H1 (cell line): Measurements from ENCODE around the gene UMODL1. TPM values are rescaled to one million over a fixed set of nuclear protein-coding genes. Genes with fewer than 3 reads are reported as not detected.

ENCODE experiments used
- CTCF ChIA-PET: fragments of 300-600 bp; sonication (Branson Sonifier 250); formaldehyde crosslinking; loops from one replicate; lab custom pipeline; 2021; ENCODE audit not compliant: partially characterized antibody; lab: Charles Lee
- POLR2A ChIA-PET: fragments of 300-600 bp; sonication (Branson Sonifier 250); formaldehyde crosslinking; loops from one replicate; lab custom pipeline; 2021; ENCODE audit warnings: inconsistent platforms; ENCODE audit not compliant: partially characterized antibody; lab: Charles Lee
- DNase-seq, 2 experiments: peaks; one replicate each; pipeline versions ENCODE4 v3.0.0 to v3.0.0-alpha.2; 2010 to 2022; ENCODE audit warnings: low spot score in 2 of 2, low read depth in 1 of 2, mixed read lengths in 1 of 2
- FAIRE-seq: peaks from 2 replicates; lab custom pipeline; 2011; peaks lifted over from hg19 to GRCh38; lab: Jason Lieb, UNC
- H2AFZ ChIP-seq: 2 replicates; pipeline ENCODE4 v1.8.1; 2012; ENCODE audit warnings: low read length, inconsistent platforms
- H2AK5ac ChIP-seq: 2 replicates; pipeline ENCODE4 v1.6.1; 2013; ENCODE audit warnings: low read depth, low read length
- H2BK120ac ChIP-seq: replicated peaks from 2 replicates; pipeline ENCODE3; 2013; ENCODE audit warnings: low read depth, low read length, inconsistent platforms
- H2BK12ac ChIP-seq: 2 replicates; pipeline ENCODE4 v1.6.1; 2013; ENCODE audit warnings: low read depth, low read length
- H2BK15ac ChIP-seq: 2 replicates; pipeline ENCODE4 v1.6.1; 2013; ENCODE audit warnings: low read length
- H2BK20ac ChIP-seq: 2 replicates; pipeline ENCODE4 v1.6.1; 2013; ENCODE audit warnings: low read length
- H2BK5ac ChIP-seq: 2 replicates; pipeline ENCODE4 v1.6.1; 2013; ENCODE audit warnings: low read depth, low read length
- H3K14ac ChIP-seq: 2 replicates; pipeline ENCODE4 v1.6.1; 2013; ENCODE audit warnings: inconsistent platforms; ENCODE audit not compliant: insufficient read length
- H3K18ac ChIP-seq: 2 replicates; pipeline ENCODE4 v1.6.1; 2013; ENCODE audit warnings: low read length; ENCODE audit errors: extremely low read depth
- H3K23ac ChIP-seq: 2 replicates; pipeline ENCODE4 v1.6.1; 2013; ENCODE audit warnings: inconsistent platforms; ENCODE audit not compliant: insufficient read length
- H3K23me2 ChIP-seq: 2 replicates; pipeline ENCODE4 v1.6.1; 2013; ENCODE audit warnings: low read depth, low read length
- H3K27ac ChIP-seq: 2 replicates; pipeline ENCODE4 v1.6.1; 2011; ENCODE audit warnings: low read depth, low read length, inconsistent platforms
- H3K27me3 ChIP-seq, 4 experiments: replicated peaks in 1 of 4; 1 replicate in 1 of 4; 2 replicates in 3 of 4; pipeline versions ENCODE4 v1.6.1 to v1.8.1; 2011 to 2013; ENCODE audit warnings: low read length in 3 of 4, mild to moderate bottlenecking in 3 of 4, inconsistent platforms in 2 of 4, mixed read lengths in 2 of 4, moderate library complexity in 1 of 4; ENCODE audit not compliant: control insufficient read depth in 3 of 4, insufficient read depth in 3 of 4; ENCODE audit errors: extremely low read depth in 1 of 4
- H3K36me3 ChIP-seq, 4 experiments: 2 replicates each; pipeline versions ENCODE4 v1.6.1 to v1.8.1; 2011 to 2013; ENCODE audit warnings: mild to moderate bottlenecking in 4 of 4, low read length in 3 of 4, moderate library complexity in 2 of 4, control low read depth in 1 of 4, inconsistent platforms in 1 of 4; ENCODE audit not compliant: insufficient read depth in 4 of 4, control insufficient read depth in 2 of 4
- H3K4ac ChIP-seq: replicated peaks from 2 replicates; pipeline ENCODE3; 2013; ENCODE audit warnings: low read length, low read depth, mixed read lengths, inconsistent platforms; ENCODE audit not compliant: insufficient read length
- H3K4me1 ChIP-seq, 4 experiments: replicated peaks in 1 of 4; 1 replicate in 1 of 4; 2 replicates in 3 of 4; pipeline versions ENCODE4 v1.6.1 to v1.8.1; 2011 to 2013; ENCODE audit warnings: low read length in 3 of 4, inconsistent platforms in 2 of 4, mixed read lengths in 1 of 4; ENCODE audit not compliant: insufficient read depth in 4 of 4, control insufficient read depth in 3 of 4
- H3K4me2 ChIP-seq, 2 experiments: 2 replicates each; pipeline versions ENCODE4 v1.6.1 to v1.8.1; 2011 to 2013; ENCODE audit warnings: low read depth in 2 of 2, low read length in 2 of 2, control low read depth in 1 of 2, inconsistent platforms in 1 of 2, mild to moderate bottlenecking in 1 of 2; ENCODE audit not compliant: insufficient read depth in 1 of 2
- H3K4me3 ChIP-seq, 4 experiments: fragments of 200-600, 300-600 bp in 1 of 4; sonication (generic), shearing (Covaris generic), sonication (Bioruptor Twin) in 1 of 4; 2 replicates each; pipeline versions ENCODE4 v1.5.1 to v1.8.1; 2011 to 2016; ENCODE audit warnings: low read length in 4 of 4, low read depth in 3 of 4, control low read depth in 2 of 4, inconsistent platforms in 2 of 4, mild to moderate bottlenecking in 2 of 4, mixed read lengths in 1 of 4, moderate library complexity in 1 of 4; ENCODE audit not compliant: insufficient read depth in 2 of 4; ENCODE audit errors: extremely low read depth in 1 of 4
- H3K56ac ChIP-seq: replicated peaks from 2 replicates; pipeline ENCODE3; 2013; ENCODE audit warnings: low read depth, mild to moderate bottlenecking, mixed read lengths, low read length, inconsistent platforms; ENCODE audit not compliant: insufficient read length
- H3K79me1 ChIP-seq: 2 replicates; pipeline ENCODE4 v1.6.1; 2013; ENCODE audit warnings: low read depth, low read length, control low read depth
- H3K79me2 ChIP-seq, 2 experiments: 2 replicates each; pipeline versions ENCODE4 v1.6.1 to v1.8.1; 2012 to 2013; ENCODE audit warnings: low read length in 2 of 2, mild to moderate bottlenecking in 2 of 2, inconsistent platforms in 1 of 2; ENCODE audit not compliant: insufficient read depth in 2 of 2, control insufficient read depth in 1 of 2
- H3K9ac ChIP-seq, 4 experiments: replicated peaks in 1 of 4; 1 replicate in 1 of 4; 2 replicates in 3 of 4; pipeline versions ENCODE4 v1.6.1 to v1.8.1; 2011 to 2013; ENCODE audit warnings: low read depth in 3 of 4, low read length in 3 of 4, control low read depth in 2 of 4, mild to moderate bottlenecking in 2 of 4, moderate library complexity in 2 of 4, inconsistent platforms in 1 of 4; ENCODE audit errors: extremely low read depth in 1 of 4
- H3K9me3 ChIP-seq, 2 experiments: 2 replicates each; pipeline versions ENCODE4 v1.6.1 to v1.8.1; 2012 to 2013; ENCODE audit warnings: mild to moderate bottlenecking in 2 of 2, moderate library complexity in 2 of 2, control low read depth in 1 of 2, inconsistent platforms in 1 of 2, low read depth in 1 of 2, low read length in 1 of 2, mixed read lengths in 1 of 2; ENCODE audit not compliant: insufficient read depth in 2 of 2
- H4K20me1 ChIP-seq, 2 experiments: replicated peaks in 1 of 2; 2 replicates each; pipeline versions ENCODE3 to v1.8.1; 2011 to 2013; ENCODE audit warnings: inconsistent platforms in 2 of 2, low read length in 2 of 2, mild to moderate bottlenecking in 1 of 2; ENCODE audit not compliant: insufficient read depth in 2 of 2, control insufficient read depth in 1 of 2
- H4K5ac ChIP-seq: 2 replicates; pipeline ENCODE4 v1.6.1; 2013; ENCODE audit warnings: low read length, low read depth, mixed read lengths, inconsistent platforms; ENCODE audit not compliant: insufficient read length
- H4K8ac ChIP-seq: 2 replicates; pipeline ENCODE4 v1.8.0; 2013; ENCODE audit warnings: mild to moderate bottlenecking, moderate library complexity, low read length, inconsistent platforms; ENCODE audit not compliant: insufficient read depth; ENCODE audit errors: extremely low read depth
- H4K91ac ChIP-seq: replicated peaks from 2 replicates; pipeline ENCODE3; 2013; ENCODE audit warnings: low read length, mixed read lengths, inconsistent platforms; ENCODE audit not compliant: insufficient read length
- EZH2 ChIP-seq: fragments of 200-600 bp; sonication (generic); IDR thresholded peaks from 2 replicates; pipeline ENCODE4 v1.7.1; 2012; ENCODE audit warnings: low read depth, mild to moderate bottlenecking, moderate library complexity, low read length, inconsistent platforms; ENCODE audit not compliant: severe bottlenecking
- FOSL1 ChIP-seq: IDR thresholded peaks from 2 replicates; pipeline ENCODE4 v1.6.1; 2011; ENCODE audit warnings: mild to moderate bottlenecking, low read depth, low read length, moderate library complexity; ENCODE audit not compliant: insufficient read depth
- HDAC2 ChIP-seq, 2 experiments: fragments of 300-600 bp in 1 of 2; sonication (generic) in 1 of 2; IDR thresholded peaks; 2 replicates each; pipeline ENCODE4 v1.6.1; 2011 to 2012; ENCODE audit warnings: low read depth in 2 of 2, low read length in 2 of 2, mild to moderate bottlenecking in 2 of 2, moderate library complexity in 2 of 2, borderline replicate concordance in 1 of 2, inconsistent platforms in 1 of 2
- HDAC6 ChIP-seq: IDR thresholded peaks from one replicate; pipeline ENCODE4 v1.7.1; 2012; ENCODE audit warnings: low read depth, mild to moderate bottlenecking, inconsistent platforms, low read length, moderate library complexity
- JUN ChIP-seq: IDR thresholded peaks from 2 replicates; pipeline ENCODE4 v1.6.1; 2011; ENCODE audit warnings: low read depth, mild to moderate bottlenecking, improper control_type of control experiment, low read length
- RAD21 ChIP-seq, 2 experiments: IDR thresholded peaks in 1 of 2; conservative IDR thresholded peaks in 1 of 2; 2 replicates each; pipeline ENCODE4 v1.6.1; 2011; ENCODE audit warnings: low read depth in 2 of 2, low read length in 2 of 2, improper control_type of control experiment in 1 of 2, inconsistent platforms in 1 of 2, mild to moderate bottlenecking in 1 of 2, moderate library complexity in 1 of 2
- SIN3A ChIP-seq, 2 experiments: IDR thresholded peaks in 1 of 2; conservative IDR thresholded peaks in 1 of 2; 2 replicates each; pipeline ENCODE4 v1.6.1; 2011 to 2012; ENCODE audit warnings: low read length in 2 of 2, improper control_type of control experiment in 1 of 2, low read depth in 1 of 2, mild to moderate bottlenecking in 1 of 2
- WGBS, 2 experiments: shearing (Covaris generic) in 1 of 2; methylation state at CpG; one replicate each; pipeline versions ENCODE4 v1.1.6 to v1.1.7; 2013 to 2015; ENCODE audit warnings: low lambda C conversion rate in 2 of 2, mixed read lengths in 2 of 2, inconsistent platforms in 1 of 2, low coverage in 1 of 2, missing lambda C conversion rate in 1 of 2; ENCODE audit not compliant: insufficient replicate concordance in 2 of 2, insufficient coverage in 1 of 2, insufficient read length in 1 of 2; ENCODE audit errors: extremely low coverage in 1 of 2, missing lambda C conversion rate in 1 of 2; 5-methylcytosine and 5-hydroxymethylcytosine counted together
- polyA plus RNA-seq, 7 experiments: library from polyadenylated mRNA; depleted of rRNA in 3 of 7; stranded (reverse) in 5 of 7; unstranded in 2 of 7; fragments of >200 nt in 5 of 7; fragments of 200-250 nt in 2 of 7; gene quantifications; 1 replicate in 5 of 7; 2 replicates in 1 of 7; 4 replicates in 1 of 7; pipeline versions ENCODE4 v1.2.1 to v1.2.3, GENCODE V29; 2011 to 2013; ENCODE audit warnings: missing spikeins in 2 of 7, mixed read lengths in 2 of 7
- total RNA-seq: library from RNA; stranded (reverse); fragmentation: NEBNext Ultra II Directional; extraction: Animal tissue kit (Norgen Biotek cat#: 25700); gene quantifications from 2 replicates; pipeline ENCODE4 v1.2.1, GENCODE V29; 2021

Gene UMODL1
- total and polyA plus RNA-seq, 2 of the 8 experiments (the other 6 are each of a cell fraction or from before 2014, with no cell fraction given), result not detected

GRCh38 chr21:42172596-42173483 lies 101.7 kb downstream of the UMODL1 start:
- Histone ChIP-seq H3K27ac (no peak overlapping the region), H2BK20ac (no peak overlapping the region), H3K18ac (no peak overlapping the region), H2AK5ac (no peak overlapping the region), H4K20me1 (no peaks in the 10 kb centered on the region), H3K79me2 (no peaks in the 10 kb centered on the region), H3K56ac (no peak overlapping the region), H3K9ac (no peak overlapping the region), H3K4me3 (no peak overlapping the region), H2AFZ (no peak overlapping the region), H2BK5ac (no peak overlapping the region), H3K4me1 (no peaks in the 10 kb centered on the region), H3K79me1 (no peaks in the 10 kb centered on the region; the same call in 1 of the 2 replicates), H2BK120ac (no peak overlapping the region), H3K14ac (no peak overlapping the region), H3K4ac (no peak overlapping the region), H2BK12ac (no peak overlapping the region), H3K36me3 (no peaks in the 10 kb centered on the region), H4K91ac (no peak overlapping the region), H4K8ac (no peak overlapping the region), H3K4me2 (no peak overlapping the region), H3K23me2 (no peaks in the 10 kb centered on the region), H3K27me3 (no peaks in the 10 kb centered on the region), H3K23ac (no peak overlapping the region), H2BK15ac (no peak overlapping the region), H3K9me3 (no peaks in the 10 kb centered on the region), H4K5ac (no peak overlapping the region)
- WGBS, 2 experiments, result 91% methylated on average over 39 of the region's 40 CpGs; no CpG with 5 or more reads in 1 of the 2 experiments
- ChIA-PET CTCF (interaction anchor here (0.8 to 1.8 kb wide), 5 partner anchors 9 to 165 kb away, joined by 3 to 5 read pairs (median 3); no protein-coding TSS in a partner anchor), POLR2A (interaction anchor here (1.3 kb wide), 1 partner anchor 14 kb away, joined by 4 read pairs; no protein-coding TSS in a partner anchor)
- FAIRE-seq (no peak), DNase-seq (no peak)
- TF ChIP-seq FOSL1 (no peak), JUN (no peak), SIN3A (conservative IDR thresholded peaks at IDR 0.05 in 1 of 2, IDR thresholded peaks at IDR 0.05 in 1 of 2; ENCODE audit: low read depth in 1 of 2, low read length in 2 of 2) (no peak), EZH2 (no peak), RAD21 (IDR thresholded peaks at IDR 0.05 in 1 of 2, conservative IDR thresholded peaks at IDR 0.05 in 1 of 2; ENCODE audit: low read depth in 2 of 2, low read length in 2 of 2) (no peak), HDAC2 (IDR thresholded peaks at IDR 0.05; ENCODE audit: borderline replicate concordance in 1 of 2, low read depth in 2 of 2, low read length in 2 of 2) (no peak), HDAC6 (no peak)
